Sciatic nerve (tissue), 2 donors: Measurements from ENCODE around the gene PAPPA. TPM values are rescaled to one million over a fixed set of nuclear protein-coding genes. Genes with fewer than 3 reads are reported as not detected.

ENCODE experiments used
- ATAC-seq: fragments of 200-7000 bp; cut with Tn5 transposase; one replicate; pipeline ENCODE4 v1.9.1; 2020; ENCODE audit warnings: mild to moderate bottlenecking, moderate library complexity
- DNase-seq: peaks from one replicate; pipeline ENCODE4 v3.0.0-alpha.2; 2020; ENCODE audit warnings: low spot score
- intact Hi-C: fragments of 100-400 bp; cut with DNase I; formaldehyde crosslinking; loops from one replicate; pipeline ENCODE4 v1.14.2; 2022
- total RNA-seq: library from RNA; stranded (reverse); fragmentation: NEBNext Ultra II Directional; extraction: Animal tissue kit (Norgen Biotek cat#: 25700); gene quantifications from one replicate; pipeline ENCODE4 v1.2.1, GENCODE V29; 2021
- donor health status: DM: no; HTN: no; CAD: no.
- donor health status: DM: no; HTN: no; CAD: no.

PAPPA gene
- total RNA-seq, 1 donor from 2014 or later = 3.3 TPM

- intact Hi-C loops = no loop called here
- DNase-seq (no peak), ATAC-seq (no peak)
These were observed 97.3 kb downstream of the PAPPA start for GRCh38 chr9:116250891-116251290.

- intact Hi-C loops = no loop called here
- ATAC-seq = no peak
- DNase-seq = no peak
These were observed 97.8 kb downstream of the PAPPA start for GRCh38 chr9:116251366-116251765.

GRCh38 chr9:116260531-116260930 lies 106.9 kb downstream of the PAPPA start:
- intact Hi-C loops = no loop called here
- ATAC-seq = no peak
- DNase-seq = no peak

- DNase-seq = no peak
- ATAC-seq = no peak
- intact Hi-C loops = no loop called here
These were observed 108.9 kb downstream of the PAPPA start for GRCh38 chr9:116262448-116262847.

- DNase-seq (no peak), ATAC-seq (no peak)
- intact Hi-C loops = no loop called here
These were observed 110.8 kb downstream of the PAPPA start for GRCh38 chr9:116264361-116264760.

GRCh38 chr9:116267021-116267420 lies 113.4 kb downstream of the PAPPA start:
- intact Hi-C loops = no loop called here
- DNase-seq (no peak), ATAC-seq (no peak)

- intact Hi-C loops = no loop called here
- no peak for ATAC-seq
- no peak for DNase-seq
These were observed 115.7 kb downstream of the PAPPA start for GRCh38 chr9:116269250-116269649.

GRCh38 chr9:116270546-116270945 lies 117.0 kb downstream of the PAPPA start:
- intact Hi-C loops = no loop called here
- ATAC-seq = no peak

GRCh38 chr9:116271340-116271739 lies 117.7 kb downstream of the PAPPA start:
- intact Hi-C loops = no loop called here
- no peak for DNase-seq
- no peak for ATAC-seq

More at GRCh38 chr9:116270546-116270945, 117.0 kb downstream of the PAPPA start:
- DNase-seq = no peak

GRCh38 chr9:116271991-116272390 lies 118.4 kb downstream of the PAPPA start:
- intact Hi-C loops = no loop called here
- no peak for ATAC-seq

GRCh38 chr9:116274293-116274692 lies 120.7 kb downstream of the PAPPA start:
- no peak for ATAC-seq
- no peak for DNase-seq
- intact Hi-C loops = no loop called here

More at GRCh38 chr9:116271991-116272390, 118.4 kb downstream of the PAPPA start:
- no peak for DNase-seq

- no peak for ATAC-seq
- DNase-seq = no peak
- intact Hi-C loops = no loop called here
These were observed 122.0 kb downstream of the PAPPA start for GRCh38 chr9:116275418-116276195.

- DNase-seq (no peak), ATAC-seq (no peak)
- intact Hi-C loops = no loop called here
These were observed 122.6 kb downstream of the PAPPA start for GRCh38 chr9:116276196-116276493.

GRCh38 chr9:116276651-116277121 lies 123.1 kb downstream of the PAPPA start:
- intact Hi-C loops = no loop called here
- ATAC-seq = peak; percentile 78
- no peak for DNase-seq

- intact Hi-C loops = no loop called here
- DNase-seq (no peak), ATAC-seq (no peak)
These were observed 124.7 kb downstream of the PAPPA start for GRCh38 chr9:116278326-116278725.

GRCh38 chr9:116279230-116279629 lies 125.6 kb downstream of the PAPPA start:
- intact Hi-C loops = no loop called here
- ATAC-seq (no peak), DNase-seq (no peak)

GRCh38 chr9:116280529-116280928 lies 126.9 kb downstream of the PAPPA start:
- intact Hi-C loops = no loop called here
- DNase-seq (no peak), ATAC-seq (no peak)

GRCh38 chr9:116282597-116282996 lies 129.0 kb downstream of the PAPPA start:
- DNase-seq (no peak), ATAC-seq (no peak)
- intact Hi-C loops = no loop called here

GRCh38 chr9:116284518-116284917 lies 130.9 kb downstream of the PAPPA start:
- ATAC-seq (no peak), DNase-seq (no peak)
- intact Hi-C loops = no loop called here

GRCh38 chr9:116285320-116285719 lies 131.7 kb downstream of the PAPPA start:
- ATAC-seq (no peak), DNase-seq (no peak)
- intact Hi-C loops = no loop called here

- peak; percentile 66 for ATAC-seq
- intact Hi-C loops = no loop called here
These were observed 132.7 kb downstream of the PAPPA start for GRCh38 chr9:116286297-116286696.

More at GRCh38 chr9:116286297-116286696, 132.7 kb downstream of the PAPPA start:
- DNase-seq = no peak
